ENCODE results near the gene TIGD6.
"Not testable (repeated sequence)": the region's sequence is repeated elsewhere in the genome, so short reads cannot be mapped to it uniquely, and the experiment has no call there.

The TIGD6 gene

DNA sequence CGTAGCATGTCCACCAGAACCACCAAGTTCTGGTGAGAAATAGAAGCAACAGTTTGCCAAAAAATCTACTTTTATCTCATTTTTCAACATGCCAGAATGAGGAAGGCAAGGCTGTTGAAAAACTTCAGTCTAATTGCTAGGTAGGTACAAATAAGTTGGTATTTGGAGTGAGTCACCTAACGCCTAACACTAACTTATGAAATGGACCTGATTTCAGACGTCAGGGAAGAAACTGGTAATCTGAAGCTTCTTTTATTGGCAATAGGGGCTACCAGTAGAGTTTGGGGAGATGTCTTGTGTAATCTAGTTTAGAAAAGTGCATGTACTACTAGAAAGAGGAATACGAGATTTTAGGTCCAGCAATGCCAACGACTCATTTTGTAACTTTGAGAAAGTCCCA lies 51.5 kb downstream of the TIGD6 start:
- DNase-seq (ENCODE audit: low spot score) = no peak
- Histone ChIP-seq H2BK12ac (ENCODE audit: low read length) (no peak overlapping the region), H3K27ac (replicated peaks; ENCODE audit: low read length) (no peak overlapping the region), H2AFZ (ENCODE audit: low read length) (no peak overlapping the region), H3K18ac (ENCODE audit: low read length) (no peak overlapping the region), H3K23ac (ENCODE audit: low read depth, low read length, poor library complexity) (no peak overlapping the region), H3K79me1 (ENCODE audit: low read depth, low read length) (no peaks in the 10 kb centered on the region), H3K4me2 (ENCODE audit: insufficient read depth, low read length, poor library complexity, severe bottlenecking) (no peak overlapping the region), H3K9me3 (replicated peaks in 1 of 2; ENCODE audit: control insufficient read depth in 2 of 2, insufficient read depth in 1 of 2, low read depth in 1 of 2, low read length in 2 of 2) (no peaks in the 10 kb centered on the region), H3K14ac (ENCODE audit: low read length) (no peak overlapping the region), H2BK5ac (ENCODE audit: low read length) (no peak overlapping the region), H4K8ac (ENCODE audit: low read depth, low read length) (no peak overlapping the region), H2AK5ac (ENCODE audit: low read depth, low read length) (no peak overlapping the region), H3K36me3 (replicated peaks in 1 of 2; ENCODE audit: control insufficient read depth in 2 of 2, insufficient read depth in 2 of 2, low read length in 2 of 2) (no peaks in the 10 kb centered on the region), H2BK15ac (ENCODE audit: low read length) (no peak overlapping the region), H3K4me3 (ENCODE audit: low read length in 2 of 2) (no peak overlapping the region), H3K4me1 (ENCODE audit: control insufficient read depth in 2 of 2, insufficient read depth in 1 of 2, low read depth in 1 of 2, low read length in 2 of 2) (no peaks in the 10 kb centered on the region), H3K9ac (ENCODE audit: low read depth, low read length, poor library complexity) (no peak overlapping the region), H3K4ac (ENCODE audit: low read length) (no peak overlapping the region), H4K91ac (ENCODE audit: low read depth, low read length, poor library complexity) (no peak overlapping the region), H2BK120ac (ENCODE audit: low read depth, low read length) (no peak overlapping the region), H3K27me3 (ENCODE audit: control insufficient read depth in 3 of 3, insufficient read depth in 3 of 3, low read depth in 1 of 3, low read length in 3 of 3) (peaks cover 0 to 22% (median 0%) of the 10 kb centered on the region in 3 experiments)
- WGBS, 2 donors (ENCODE audit: extremely low coverage in 2 of 2, insufficient read length in 2 of 2, insufficient replicate concordance in 1 of 2) = no CpG with 5 or more reads among the region's 5 CpGs

GRCh38 chr5:149946118-149946517 lies 54.3 kb downstream of the TIGD6 start:
- Histone ChIP-seq H3K4me3 (ENCODE audit: low read length in 2 of 2) (no peak overlapping the region), H3K27me3 (ENCODE audit: control insufficient read depth in 3 of 3, insufficient read depth in 3 of 3, low read depth in 1 of 3, low read length in 3 of 3) (peaks cover 0 to 25% (median 0%) of the 10 kb centered on the region in 3 experiments), H3K14ac (ENCODE audit: low read length) (no peak overlapping the region), H2BK120ac (ENCODE audit: low read depth, low read length) (no peak overlapping the region), H3K9me3 (replicated peaks in 1 of 2; ENCODE audit: control insufficient read depth in 2 of 2, insufficient read depth in 1 of 2, low read depth in 1 of 2, low read length in 2 of 2) (no peaks in the 10 kb centered on the region), H3K4ac (ENCODE audit: low read length) (no peak overlapping the region), H3K4me2 (ENCODE audit: insufficient read depth, low read length, poor library complexity, severe bottlenecking) (no peak overlapping the region), H2AFZ (ENCODE audit: low read length) (no peak overlapping the region), H3K9ac (ENCODE audit: low read depth, low read length, poor library complexity) (no peak overlapping the region), H2BK15ac (ENCODE audit: low read length) (no peak overlapping the region), H3K79me1 (ENCODE audit: low read depth, low read length) (no peaks in the 10 kb centered on the region), H3K18ac (ENCODE audit: low read length) (no peak overlapping the region), H3K23ac (ENCODE audit: low read depth, low read length, poor library complexity) (no peak overlapping the region), H3K27ac (replicated peaks; ENCODE audit: low read length) (no peak overlapping the region), H2AK5ac (ENCODE audit: low read depth, low read length) (no peak overlapping the region), H4K91ac (ENCODE audit: low read depth, low read length, poor library complexity) (no peak overlapping the region), H4K8ac (ENCODE audit: low read depth, low read length) (no peak overlapping the region), H2BK12ac (ENCODE audit: low read length) (no peak overlapping the region), H3K4me1 (ENCODE audit: control insufficient read depth in 2 of 2, insufficient read depth in 1 of 2, low read depth in 1 of 2, low read length in 2 of 2) (peaks cover 0 to 3% of the 10 kb centered on the region in 2 donors), H2BK5ac (ENCODE audit: low read length) (no peak overlapping the region), H3K36me3 (replicated peaks in 1 of 2; ENCODE audit: control insufficient read depth in 2 of 2, insufficient read depth in 2 of 2, low read length in 2 of 2) (no peaks in the 10 kb centered on the region)
- no peak for DNase-seq (ENCODE audit: low spot score)
- no CpG with 5 or more reads among the region's 3 CpGs for WGBS, 2 donors (ENCODE audit: extremely low coverage in 2 of 2, insufficient read length in 2 of 2, insufficient replicate concordance in 1 of 2)

- no peak within 1 kb of the TSS for H2BK5ac ChIP-seq (ENCODE audit: low read length)
- H2BK12ac ChIP-seq (ENCODE audit: low read length) = no peak within 1 kb of the TSS
- H3K14ac ChIP-seq (ENCODE audit: low read length) = no peak within 1 kb of the TSS
- no peaks in the 10 kb centered on the region for H3K79me1 ChIP-seq (ENCODE audit: low read depth, low read length)
- no peak within 1 kb of the TSS for H3K4me3 ChIP-seq (ENCODE audit: low read length in 2 of 2)
- H3K9ac ChIP-seq (ENCODE audit: low read depth, low read length, poor library complexity) = no peak within 1 kb of the TSS
- H3K27ac ChIP-seq (replicated peaks; ENCODE audit: low read length) = no peak within 1 kb of the TSS
- H3K4me2 ChIP-seq (ENCODE audit: insufficient read depth, low read length, poor library complexity, severe bottlenecking) = no peak within 1 kb of the TSS
- H2AK5ac ChIP-seq (ENCODE audit: low read depth, low read length) = no peak within 1 kb of the TSS
- H3K36me3 ChIP-seq (replicated peaks in 1 of 2; ENCODE audit: control insufficient read depth in 2 of 2, insufficient read depth in 2 of 2, low read length in 2 of 2) = no peaks in the 10 kb centered on the region
- H3K9me3 ChIP-seq (replicated peaks in 1 of 2; ENCODE audit: control insufficient read depth in 2 of 2, insufficient read depth in 1 of 2, low read depth in 1 of 2, low read length in 2 of 2) = no peaks in the 10 kb centered on the region
- no peak within 1 kb of the TSS for H3K18ac ChIP-seq (ENCODE audit: low read length)
- no peak within 1 kb of the TSS for H2BK120ac ChIP-seq (ENCODE audit: low read depth, low read length)
- peaks cover 0 to 28% (median 0%) of the 10 kb centered on the region in 3 experiments for H3K27me3 ChIP-seq (ENCODE audit: control insufficient read depth in 3 of 3, insufficient read depth in 3 of 3, low read depth in 1 of 3, low read length in 3 of 3)
- H3K4me1 ChIP-seq (ENCODE audit: control insufficient read depth in 2 of 2, insufficient read depth in 1 of 2, low read depth in 1 of 2, low read length in 2 of 2) = peaks cover 0 to 7% of the 10 kb centered on the region in 2 donors
- DNase-seq (ENCODE audit: low spot score) = no peak
- H3K23ac ChIP-seq (ENCODE audit: low read depth, low read length, poor library complexity) = no peak within 1 kb of the TSS
- no peak within 1 kb of the TSS for H4K8ac ChIP-seq (ENCODE audit: low read depth, low read length)
- no CpG with 5 or more reads among the region's 2 CpGs for WGBS, 2 donors (ENCODE audit: extremely low coverage in 2 of 2, insufficient read length in 2 of 2, insufficient replicate concordance in 1 of 2)
- no peak within 1 kb of the TSS for H2AFZ ChIP-seq (ENCODE audit: low read length)
- no peak within 1 kb of the TSS for H2BK15ac ChIP-seq (ENCODE audit: low read length)
- H3K4ac ChIP-seq (ENCODE audit: low read length) = no peak within 1 kb of the TSS
- no peak within 1 kb of the TSS for H4K91ac ChIP-seq (ENCODE audit: low read depth, low read length, poor library complexity)
Measured at GRCh38 chr5:149944666-149945065, 55.8 kb downstream of the TIGD6 start, which contains the start of gene PDE6A. Gene PDE6A, minus strand, starts transcription at chr5:149944793. Its CDS starts 120 bp downstream, at chr5:149944673.

GRCh38 chr5:149943177-149943949 lies 57.1 kb downstream of the TIGD6 start:
- H3K27ac ChIP-seq (replicated peaks; ENCODE audit: low read length); H3K9me3 ChIP-seq (replicated peaks in 1 of 2; ENCODE audit: control insufficient read depth in 2 of 2, insufficient read depth in 1 of 2, low read depth in 1 of 2, low read length in 2 of 2): not testable (repeated sequence)

More at GRCh38 chr5:149943177-149943949, 57.1 kb downstream of the TIGD6 start:
- not testable (repeated sequence) for H3K4me2 ChIP-seq (ENCODE audit: insufficient read depth, low read length, poor library complexity, severe bottlenecking); H4K8ac ChIP-seq (ENCODE audit: low read depth, low read length); H2BK15ac ChIP-seq (ENCODE audit: low read length); H2BK12ac ChIP-seq (ENCODE audit: low read length); H3K14ac ChIP-seq (ENCODE audit: low read length); H3K79me1 ChIP-seq (ENCODE audit: low read depth, low read length); H3K4me1 ChIP-seq (ENCODE audit: control insufficient read depth in 2 of 2, insufficient read depth in 1 of 2, low read depth in 1 of 2, low read length in 2 of 2); H3K18ac ChIP-seq (ENCODE audit: low read length); H4K91ac ChIP-seq (ENCODE audit: low read depth, low read length, poor library complexity); H2AFZ ChIP-seq (ENCODE audit: low read length); H3K4me3 ChIP-seq (ENCODE audit: low read length in 2 of 2); H2BK120ac ChIP-seq (ENCODE audit: low read depth, low read length); H2AK5ac ChIP-seq (ENCODE audit: low read depth, low read length); H2BK5ac ChIP-seq (ENCODE audit: low read length); H3K4ac ChIP-seq (ENCODE audit: low read length); DNase-seq (ENCODE audit: low spot score); H3K9ac ChIP-seq (ENCODE audit: low read depth, low read length, poor library complexity); H3K36me3 ChIP-seq (replicated peaks in 1 of 2; ENCODE audit: control insufficient read depth in 2 of 2, insufficient read depth in 2 of 2, low read length in 2 of 2); H3K23ac ChIP-seq (ENCODE audit: low read depth, low read length, poor library complexity)
- H3K27me3 ChIP-seq (ENCODE audit: control insufficient read depth in 3 of 3, insufficient read depth in 3 of 3, low read depth in 1 of 3, low read length in 3 of 3) = peaks cover 0 to 40% (median 0%) of the 10 kb centered on the region in 3 experiments
- no CpG with 5 or more reads among the region's 6 CpGs for WGBS, 2 donors (ENCODE audit: extremely low coverage in 2 of 2, insufficient read length in 2 of 2, insufficient replicate concordance in 1 of 2)

Measured in neuronal stem cell (in vitro differentiated cells).